ENCODE measurements around the gene LUZP4. TPM values are rescaled to one million over a fixed set of nuclear protein-coding genes. Genes with fewer than 3 reads are reported as not detected.

The LUZP4 gene
- total and polyA plus RNA-seq, 2 experiments from 2014 or later, result not detected

DNA sequence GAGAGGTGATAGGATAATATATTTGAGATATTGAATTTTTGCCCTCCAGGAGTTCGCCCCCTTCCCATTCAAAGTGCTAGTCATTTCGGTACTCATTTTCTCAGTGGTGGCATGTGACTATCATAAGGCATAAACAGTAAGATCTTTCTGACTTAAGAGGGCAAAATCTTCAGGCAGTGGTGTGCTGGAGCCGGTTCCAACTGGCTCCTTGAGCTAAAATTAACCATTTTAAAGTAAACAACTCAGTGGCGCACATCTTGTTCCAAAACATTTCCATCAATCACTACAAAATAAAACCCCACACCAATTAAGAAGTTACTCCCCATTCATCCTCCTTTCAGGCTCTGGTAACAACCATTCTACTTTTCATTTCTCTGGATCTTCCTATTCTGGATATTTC is 43.3 kb downstream of the LUZP4 start (continued):
- TF ChIP-seq, protein P1, sequence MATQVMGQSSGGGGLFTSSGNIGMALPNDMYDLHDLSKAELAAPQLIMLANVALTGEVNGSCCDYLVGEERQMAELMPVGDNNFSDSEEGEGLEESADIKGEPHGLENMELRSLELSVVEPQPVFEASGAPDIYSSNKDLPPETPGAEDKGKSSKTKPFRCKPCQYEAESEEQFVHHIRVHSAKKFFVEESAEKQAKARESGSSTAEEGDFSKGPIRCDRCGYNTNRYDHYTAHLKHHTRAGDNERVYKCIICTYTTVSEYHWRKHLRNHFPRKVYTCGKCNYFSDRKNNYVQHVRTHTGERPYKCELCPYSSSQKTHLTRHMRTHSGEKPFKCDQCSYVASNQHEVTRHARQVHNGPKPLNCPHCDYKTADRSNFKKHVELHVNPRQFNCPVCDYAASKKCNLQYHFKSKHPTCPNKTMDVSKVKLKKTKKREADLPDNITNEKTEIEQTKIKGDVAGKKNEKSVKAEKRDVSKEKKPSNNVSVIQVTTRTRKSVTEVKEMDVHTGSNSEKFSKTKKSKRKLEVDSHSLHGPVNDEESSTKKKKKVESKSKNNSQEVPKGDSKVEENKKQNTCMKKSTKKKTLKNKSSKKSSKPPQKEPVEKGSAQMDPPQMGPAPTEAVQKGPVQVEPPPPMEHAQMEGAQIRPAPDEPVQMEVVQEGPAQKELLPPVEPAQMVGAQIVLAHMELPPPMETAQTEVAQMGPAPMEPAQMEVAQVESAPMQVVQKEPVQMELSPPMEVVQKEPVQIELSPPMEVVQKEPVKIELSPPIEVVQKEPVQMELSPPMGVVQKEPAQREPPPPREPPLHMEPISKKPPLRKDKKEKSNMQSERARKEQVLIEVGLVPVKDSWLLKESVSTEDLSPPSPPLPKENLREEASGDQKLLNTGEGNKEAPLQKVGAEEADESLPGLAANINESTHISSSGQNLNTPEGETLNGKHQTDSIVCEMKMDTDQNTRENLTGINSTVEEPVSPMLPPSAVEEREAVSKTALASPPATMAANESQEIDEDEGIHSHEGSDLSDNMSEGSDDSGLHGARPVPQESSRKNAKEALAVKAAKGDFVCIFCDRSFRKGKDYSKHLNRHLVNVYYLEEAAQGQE (IDR thresholded peaks at IDR 0.05; ENCODE audit: unreplicated experiment), result no peak
- TF ChIP-seq ZNF114 (CRISPR knock-in tag; IDR thresholded peaks at IDR 0.05) (no peak), ZNF331 (CRISPR knock-in tag; IDR thresholded peaks at IDR 0.05; ENCODE audit: low read depth) (no peak), EZH2phosphoT487 (IDR thresholded peaks at IDR 0.05; ENCODE audit: unreplicated experiment) (no peak), CREB1 (CRISPR knock-in tag; IDR thresholded peaks at IDR 0.05; ENCODE audit: low read depth) (no peak)
- TF ChIP-seq, protein P2, sequence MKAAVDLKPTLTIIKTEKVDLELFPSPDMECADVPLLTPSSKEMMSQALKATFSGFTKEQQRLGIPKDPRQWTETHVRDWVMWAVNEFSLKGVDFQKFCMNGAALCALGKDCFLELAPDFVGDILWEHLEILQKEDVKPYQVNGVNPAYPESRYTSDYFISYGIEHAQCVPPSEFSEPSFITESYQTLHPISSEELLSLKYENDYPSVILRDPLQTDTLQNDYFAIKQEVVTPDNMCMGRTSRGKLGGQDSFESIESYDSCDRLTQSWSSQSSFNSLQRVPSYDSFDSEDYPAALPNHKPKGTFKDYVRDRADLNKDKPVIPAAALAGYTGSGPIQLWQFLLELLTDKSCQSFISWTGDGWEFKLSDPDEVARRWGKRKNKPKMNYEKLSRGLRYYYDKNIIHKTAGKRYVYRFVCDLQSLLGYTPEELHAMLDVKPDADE (IDR thresholded peaks at IDR 0.05), result no peak

DNA sequence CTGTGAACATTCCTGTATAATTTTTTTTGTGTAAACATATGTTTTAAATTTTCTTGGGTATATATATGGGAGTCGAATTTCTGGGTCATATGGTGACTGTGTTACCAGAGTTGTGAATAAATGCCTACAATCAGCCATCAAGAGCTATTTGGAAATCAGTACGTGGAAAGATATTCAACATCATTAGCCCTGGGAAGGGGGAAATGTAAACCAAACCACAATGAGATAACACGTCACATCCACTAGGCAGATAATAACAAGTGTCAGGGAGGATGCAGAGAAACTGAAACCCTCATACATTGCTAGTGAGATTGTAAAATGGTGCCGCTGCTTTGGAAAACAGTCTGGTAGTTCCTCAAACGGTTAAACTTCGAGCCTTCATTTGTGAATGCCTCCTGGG is 43.9 kb downstream of the LUZP4 start:
- H3K27me3 ChIP-seq (ENCODE audit: insufficient read depth), result no peaks in the 10 kb centered on the region
- Mint-ChIP-seq H3K36me3 (ENCODE audit: low read depth) (0 out of 3 replicates have a peak, but pooled peaks cover 3% of the 10 kb centered on the region), H3K4me1 (peaks cover 5% of the 10 kb centered on the region; the same call in 2 of the 3 replicates), H3K9me3 (no peaks in the 10 kb centered on the region), H3K4me3 (no peak overlapping the region), H3K27me3 (ENCODE audit: insufficient read depth, low read depth, poor library complexity) (peaks cover 5% of the 10 kb centered on the region), H3K27ac (no peak overlapping the region)
- no peaks in the 10 kb centered on the region for H3K36me3 ChIP-seq (ENCODE audit: insufficient read depth)
- H4K20me1 ChIP-seq (replicated peaks; ENCODE audit: insufficient read depth), result no peaks in the 10 kb centered on the region
- no peak overlapping the region for H3K4me2 ChIP-seq
- H3K79me2 ChIP-seq (replicated peaks; ENCODE audit: insufficient read depth), result no peaks in the 10 kb centered on the region
- no peaks in the 10 kb centered on the region for H3K4me1 ChIP-seq (ENCODE audit: insufficient read depth)
- ATAC-seq (no peak), DNase-seq (ENCODE audit: low spot score) (no peak)
- no peak overlapping the region for H3K4me3 ChIP-seq
- no peaks in the 10 kb centered on the region for H3K9me2 ChIP-seq (ENCODE audit: insufficient read depth)
- no peak overlapping the region for H2AFZ ChIP-seq
- H3F3A ChIP-seq (replicated peaks; ENCODE audit: low read depth), result no peaks in the 10 kb centered on the region
- no peak overlapping the region for H3K27ac ChIP-seq (ENCODE audit: low read depth)
- TF ChIP-seq STAT1 (IDR thresholded peaks at IDR 0.05; ENCODE audit: unreplicated experiment), result no peak
- TF ChIP-seq ZNF114 (CRISPR knock-in tag; IDR thresholded peaks at IDR 0.05), result no peak
- TF ChIP-seq ZNF462 (CRISPR knock-in tag; IDR thresholded peaks at IDR 0.05), result no peak
- no peak for TF ChIP-seq JUNB (IDR thresholded peaks at IDR 0.05; ENCODE audit: unreplicated experiment)
- TF ChIP-seq, protein P2 (IDR thresholded peaks at IDR 0.05), result no peak
- TF ChIP-seq POLR2AphosphoS5 (IDR thresholded peaks at IDR 0.05; ENCODE audit: low read depth), result no peak
